Ovary (tissue), 9 donors: ENCODE results near the gene CFDP1. TPM values are rescaled to one million over a fixed set of nuclear protein-coding genes. Genes with fewer than 3 reads are reported as not detected.
"Not testable (repeated sequence)": the region's sequence is repeated elsewhere in the genome, so short reads cannot be mapped to it uniquely, and the experiment has no call there.

Experiments
- DNase-seq, 5 donors: peaks; one replicate each; pipeline ENCODE4 v3.0.0-alpha.2; 2019 to 2020
- H3K27ac ChIP-seq, 2 donors: fragments of 200-600 bp; one replicate each; pipeline versions ENCODE4 v1.5.1 to v1.8.0; 2019 to 2022
- H3K27me3 ChIP-seq: fragments of 200-600 bp; one replicate; pipeline ENCODE4 v1.8.0; 2022
- H3K36me3 ChIP-seq: fragments of 200-600 bp; sonication (generic); one replicate; pipeline ENCODE4 v1.5.1; 2019
- H3K4me1 ChIP-seq: one replicate; pipeline ENCODE4 v1.8.1; 2013; ENCODE audit warnings: mild to moderate bottlenecking, moderate library complexity; ENCODE audit not compliant: insufficient read depth
- H3K4me3 ChIP-seq: fragments of 200-600 bp; sonication (generic); one replicate; pipeline ENCODE4 v1.5.1; 2017
- H3K9me3 ChIP-seq, 2 donors: fragments of 200-600 bp in 1 of 2; sonication (generic) in 1 of 2; one replicate each; pipeline versions ENCODE4 v1.5.1 to v1.8.1; 2013 to 2019; ENCODE audit warnings: mild to moderate bottlenecking in 1 of 2, moderate library complexity in 1 of 2
- EP300 ChIP-seq: sonication (generic); formaldehyde crosslinking; IDR thresholded peaks from one replicate; pipeline ENCODE4 v1.6.1; 2017; ENCODE audit warnings: antibody characterized with exemption
- POLR2A ChIP-seq: fragments of 450-650 bp; IDR thresholded peaks from one replicate; pipeline ENCODE4 v1.6.1; 2017; ENCODE audit warnings: antibody characterized with exemption, mild to moderate bottlenecking, moderate library complexity
- WGBS, 3 donors: extraction: QIAGEN DNeasy Blood & Tissue Kit in 1 of 3; methylation state at CpG; one replicate each; pipeline versions ENCODE4 v1.1.5 to v1.1.7; 2013 to 2017; 5-methylcytosine and 5-hydroxymethylcytosine counted together
- intact Hi-C, 4 donors: fragments of 100-400 bp; cut with DNase I; formaldehyde crosslinking; loops; one replicate each; pipeline versions ENCODE4 v1.11.0 to v1.15.1; 2022 to 2023
- polyA plus RNA-seq, 2 donors: library from polyadenylated mRNA; stranded (reverse); fragments of 200-250 nt in 1 of 2; fragments of 350-450 nt in 1 of 2; fragmentation: Illumina TruSeq in 1 of 2; extraction: RNeasy Lipid Tissue Mini Kit (QIAGEN cat#74804) in 1 of 2; gene quantifications; one replicate each; pipeline ENCODE4 v1.2.3, GENCODE V29; 2013 to 2014
- total RNA-seq, 7 donors: library from RNA; depleted of rRNA in 2 of 7; stranded (reverse); fragments of >200 nt in 2 of 7; fragmentation: NEBNext Ultra II Directional in 3 of 7; extraction: Animal tissue kit (Norgen Biotek cat#: 25700) in 3 of 7; gene quantifications; one replicate each; pipeline versions ENCODE4 v1.1.0 to v1.2.4, GENCODE V29; 2016 to 2023
- TF ChIP-seq, protein P1 (sequence below), 3 donors: fragments of 450-650 bp in 2 of 3; fragments of 200-600 bp in 1 of 3; IDR thresholded peaks; one replicate each; pipeline versions ENCODE4 v1.5.1 to v1.8.0; 2016 to 2022; ENCODE audit warnings: antibody characterized with exemption in 3 of 3, mild to moderate bottlenecking in 1 of 3
- donor health status: DM: no; HTN: no; CAD: no; lungs with moderate emphysema.
- donor health status: DM: no; HTN: no; CAD: no.
- donor health status: Bipolar disorder and iron deficiency.
- donor health status: DM: yes; HTN: yes; CAD: no.
- donor health status: DM: no; HTN: no; CAD: no.
- donor health status: DM: yes; HTN: yes; CAD: no.

CFDP1 gene
- total and polyA plus RNA-seq, 9 donors = 67.0 to 173 (median 73.0) TPM

DNA sequence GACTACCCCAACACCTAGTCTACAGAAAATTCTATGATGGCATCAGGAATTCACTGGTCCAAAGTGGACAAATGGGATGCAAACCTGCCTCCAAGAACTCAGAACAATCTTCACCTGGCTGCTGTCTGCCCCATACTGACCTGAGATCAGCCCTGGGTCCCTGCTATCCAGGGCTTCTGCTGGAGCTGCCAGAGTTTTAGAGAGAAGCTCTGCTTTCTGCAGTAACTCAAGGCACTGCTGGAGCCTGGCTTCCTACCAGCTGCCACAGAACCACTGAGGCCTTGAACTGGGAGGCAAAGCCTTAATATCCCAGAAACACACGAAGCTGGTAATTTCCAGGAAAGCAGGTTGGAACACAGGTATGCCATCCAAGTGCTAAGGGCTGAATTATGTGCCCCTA, 23.7 kb upstream of the CFDP1 start:
- 14 to 39% (median 22%) methylated on average over 1 of the region's 1 CpG for WGBS, 3 donors
- H3K9me3 ChIP-seq = no peaks in the 10 kb centered on the region
- H3K27me3 ChIP-seq = no peaks in the 10 kb centered on the region
- H3K36me3 ChIP-seq = no peaks in the 10 kb centered on the region
- H3K4me3 ChIP-seq = no peak overlapping the region
- intact Hi-C loops = no loop called here
- H3K4me1 ChIP-seq = peaks cover 6% of the 10 kb centered on the region
- DNase-seq = no peak
- no peak for TF ChIP-seq EP300
- no peak for TF ChIP-seq POLR2A
- TF ChIP-seq, protein P1, sequence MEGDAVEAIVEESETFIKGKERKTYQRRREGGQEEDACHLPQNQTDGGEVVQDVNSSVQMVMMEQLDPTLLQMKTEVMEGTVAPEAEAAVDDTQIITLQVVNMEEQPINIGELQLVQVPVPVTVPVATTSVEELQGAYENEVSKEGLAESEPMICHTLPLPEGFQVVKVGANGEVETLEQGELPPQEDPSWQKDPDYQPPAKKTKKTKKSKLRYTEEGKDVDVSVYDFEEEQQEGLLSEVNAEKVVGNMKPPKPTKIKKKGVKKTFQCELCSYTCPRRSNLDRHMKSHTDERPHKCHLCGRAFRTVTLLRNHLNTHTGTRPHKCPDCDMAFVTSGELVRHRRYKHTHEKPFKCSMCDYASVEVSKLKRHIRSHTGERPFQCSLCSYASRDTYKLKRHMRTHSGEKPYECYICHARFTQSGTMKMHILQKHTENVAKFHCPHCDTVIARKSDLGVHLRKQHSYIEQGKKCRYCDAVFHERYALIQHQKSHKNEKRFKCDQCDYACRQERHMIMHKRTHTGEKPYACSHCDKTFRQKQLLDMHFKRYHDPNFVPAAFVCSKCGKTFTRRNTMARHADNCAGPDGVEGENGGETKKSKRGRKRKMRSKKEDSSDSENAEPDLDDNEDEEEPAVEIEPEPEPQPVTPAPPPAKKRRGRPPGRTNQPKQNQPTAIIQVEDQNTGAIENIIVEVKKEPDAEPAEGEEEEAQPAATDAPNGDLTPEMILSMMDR (IDR thresholded peaks at IDR 0.05) = no peak
- no peak overlapping the region for H3K27ac ChIP-seq

DNA sequence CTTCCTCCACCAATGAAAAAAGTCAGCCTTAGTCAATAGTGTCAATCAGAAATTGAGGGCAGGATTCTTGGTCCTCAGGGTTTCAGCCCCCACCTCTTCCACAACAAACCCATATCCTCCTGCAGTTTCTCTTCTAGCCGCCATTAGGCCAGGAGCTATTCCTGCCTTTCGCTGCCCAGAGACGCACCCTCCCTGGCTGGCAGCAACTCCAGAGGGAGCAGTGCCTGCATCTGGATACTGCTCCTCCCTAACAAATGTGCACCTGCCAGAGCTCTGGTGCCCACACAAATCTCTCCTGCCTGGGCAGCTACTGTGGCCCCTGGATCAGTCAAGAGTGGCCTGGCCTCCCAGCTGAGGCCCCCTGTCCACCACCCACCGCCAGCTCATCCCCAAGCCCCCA, 23.2 kb upstream of the CFDP1 start:
- DNase-seq, H3K36me3 ChIP-seq, H3K4me1 ChIP-seq, H3K27ac ChIP-seq, H3K27me3 ChIP-seq, H3K4me3 ChIP-seq, intact Hi-C loops, H3K9me3 ChIP-seq: not testable (repeated sequence)
- 93 to 97% (median 94%) methylated on average over 4 of the region's 4 CpGs for WGBS, 3 donors

DNA sequence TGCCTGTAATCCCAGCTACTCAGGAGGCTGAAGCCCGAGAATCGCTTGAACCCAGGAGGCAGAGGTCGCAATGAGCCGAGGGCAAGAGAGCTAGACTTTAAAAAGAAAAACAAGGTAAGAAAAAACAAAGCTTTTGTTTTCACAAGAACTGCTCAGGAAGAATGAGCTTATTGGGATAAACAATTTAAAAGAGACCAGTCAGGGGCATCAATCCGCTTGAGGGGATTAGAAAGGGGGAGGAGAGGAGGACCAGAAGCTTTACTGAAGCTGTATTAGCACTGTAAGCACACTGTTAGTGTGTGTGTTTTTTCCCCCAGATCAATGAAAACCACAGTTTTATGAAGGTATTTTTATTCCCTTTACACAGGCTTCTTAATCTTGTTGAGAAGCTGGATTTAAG, 22.4 kb upstream of the CFDP1 start:
- H3K4me1 ChIP-seq = peaks cover 6% of the 10 kb centered on the region
- no peaks in the 10 kb centered on the region for H3K9me3 ChIP-seq
- no peak for DNase-seq
- H3K27ac ChIP-seq = no peak overlapping the region
- intact Hi-C loops = no loop called here
- no peaks in the 10 kb centered on the region for H3K36me3 ChIP-seq
- no peak overlapping the region for H3K4me3 ChIP-seq
- no peaks in the 10 kb centered on the region for H3K27me3 ChIP-seq
- TF ChIP-seq EP300 (no peak), POLR2A (no peak)
- TF ChIP-seq, protein P1 (IDR thresholded peaks at IDR 0.05) = no peak
- WGBS, 3 donors = 58 to 64% (median 61%) methylated on average over 5 of the region's 5 CpGs

DNA sequence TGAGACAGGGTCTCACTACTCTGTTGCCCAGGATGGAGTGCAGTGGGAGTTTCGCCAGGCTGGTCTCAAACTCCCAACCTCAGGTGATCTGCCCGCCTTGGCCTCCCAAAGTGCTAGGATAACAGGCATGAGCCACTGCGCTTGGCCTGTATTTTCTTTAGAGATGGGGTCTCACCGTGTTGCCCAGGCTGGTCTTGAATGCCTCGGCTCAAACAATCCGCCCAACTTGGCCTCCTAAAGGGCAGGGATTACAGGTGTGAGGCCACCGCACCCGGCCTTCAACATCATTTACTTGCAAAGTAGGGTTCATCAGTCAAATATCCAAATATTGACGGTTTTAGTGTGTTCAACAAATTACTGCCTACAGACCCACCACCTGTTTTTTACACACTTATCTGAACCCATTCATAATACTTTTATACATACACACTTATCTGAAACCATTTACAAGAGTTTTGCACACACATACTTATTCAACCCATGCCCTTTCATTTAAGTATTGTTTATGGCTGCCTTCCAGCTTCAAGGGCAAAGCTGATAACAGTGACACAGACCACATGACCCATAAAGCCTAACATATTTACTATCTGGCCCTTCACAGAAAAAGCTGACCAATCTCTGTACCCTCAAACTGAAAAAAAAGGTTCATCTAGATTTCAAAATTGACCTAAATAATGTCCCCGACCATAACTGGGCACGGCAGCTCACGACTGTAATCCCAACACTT, 19.3 kb upstream of the CFDP1 start:
- Histone ChIP-seq H3K9me3 (no peaks in the 10 kb centered on the region), H3K36me3 (no peaks in the 10 kb centered on the region), H3K27ac (no peak overlapping the region), H3K4me1 (peaks cover 6% of the 10 kb centered on the region), H3K4me3 (no peak overlapping the region), H3K27me3 (no peaks in the 10 kb centered on the region)
- intact Hi-C loops = no loop called here
- DNase-seq = no peak
- TF ChIP-seq POLR2A (no peak), EP300 (no peak)
- TF ChIP-seq, protein P1 (IDR thresholded peaks at IDR 0.05) = no peak
- 85 to 91% (median 90%) methylated on average over 12 of the region's 12 CpGs for WGBS, 3 donors

DNA sequence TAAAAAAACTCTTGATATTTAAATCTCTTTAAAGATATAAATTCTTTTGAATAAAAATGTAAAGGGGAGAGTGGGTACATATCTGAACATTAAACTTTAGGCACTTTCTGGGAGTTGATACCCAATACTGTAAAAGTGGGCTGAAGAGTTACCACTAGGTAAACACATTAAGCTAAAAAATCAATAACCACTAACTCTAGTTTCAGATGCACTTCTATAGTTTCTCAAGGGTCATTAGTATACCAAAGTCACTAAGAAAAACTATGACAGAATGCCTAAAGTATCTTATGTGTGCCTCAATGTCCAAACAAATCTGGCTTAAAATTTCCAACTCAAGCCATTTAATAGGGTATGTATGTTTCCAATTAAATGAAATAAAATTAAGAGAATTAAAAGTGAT, 13.1 kb upstream of the CFDP1 start:
- no peak for DNase-seq
- Histone ChIP-seq H3K4me1 (no peaks in the 10 kb centered on the region), H3K27ac (no peak overlapping the region), H3K36me3 (no peaks in the 10 kb centered on the region), H3K9me3 (no peaks in the 10 kb centered on the region), H3K27me3 (no peaks in the 10 kb centered on the region), H3K4me3 (no peak overlapping the region)
- intact Hi-C loops = no loop called here
- TF ChIP-seq POLR2A (no peak), EP300 (no peak)
- TF ChIP-seq, protein P1 (IDR thresholded peaks at IDR 0.05) = no peak
